NCI-H187 (cell line): Measurements from ENCODE around the gene LRRC58.
"Not testable (repeated sequence)": the region's sequence is repeated elsewhere in the genome, so short reads cannot be mapped to it uniquely, and the experiment has no call there.

ENCODE experiments used
- DNase-seq, 2 experiments: peaks; one replicate each; lab custom pipeline; 2025; lab: John Stamatoyannopoulos, UW

Gene LRRC58

DNA sequence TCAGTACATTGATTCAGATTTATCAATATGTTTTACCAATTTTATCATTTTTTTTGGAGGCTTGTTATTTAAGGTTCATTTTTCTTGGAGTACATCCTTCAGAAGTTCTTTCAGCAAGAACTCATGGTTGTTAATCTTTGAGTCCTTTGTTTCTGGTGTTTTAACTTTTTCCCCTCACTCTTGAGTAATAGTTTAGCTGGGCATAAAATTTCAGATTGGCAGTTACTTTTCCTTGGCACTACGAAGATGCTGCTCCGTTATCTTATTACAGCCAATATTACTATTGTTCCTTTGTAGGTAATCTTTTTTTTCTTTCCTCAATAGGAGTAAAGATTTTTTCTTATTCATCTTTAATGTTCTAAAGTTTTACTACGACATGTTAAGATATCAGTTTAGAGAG lies 9.8 kb downstream of the LRRC58 start:
- no peak for DNase-seq

DNA sequence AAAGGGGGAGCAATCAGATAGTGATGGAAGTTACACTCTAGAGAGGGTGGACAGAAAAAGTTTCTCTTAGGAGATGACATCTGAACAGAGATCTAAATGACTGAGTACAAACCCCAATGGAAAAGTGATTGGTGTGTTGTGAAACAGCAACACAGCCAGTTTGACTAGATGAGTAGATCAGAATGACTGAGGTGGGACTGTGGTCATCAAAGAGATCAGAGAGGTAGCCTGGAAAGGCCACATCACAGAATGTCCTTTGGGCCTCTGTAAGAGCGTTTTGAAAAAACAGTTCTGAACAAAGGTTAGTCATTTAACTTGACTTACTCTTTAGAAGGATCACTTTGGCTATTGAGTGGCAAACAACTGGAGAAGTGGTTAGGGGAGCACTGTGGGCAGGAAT lies 10.6 kb downstream of the LRRC58 start:
- no peak for DNase-seq

DNA sequence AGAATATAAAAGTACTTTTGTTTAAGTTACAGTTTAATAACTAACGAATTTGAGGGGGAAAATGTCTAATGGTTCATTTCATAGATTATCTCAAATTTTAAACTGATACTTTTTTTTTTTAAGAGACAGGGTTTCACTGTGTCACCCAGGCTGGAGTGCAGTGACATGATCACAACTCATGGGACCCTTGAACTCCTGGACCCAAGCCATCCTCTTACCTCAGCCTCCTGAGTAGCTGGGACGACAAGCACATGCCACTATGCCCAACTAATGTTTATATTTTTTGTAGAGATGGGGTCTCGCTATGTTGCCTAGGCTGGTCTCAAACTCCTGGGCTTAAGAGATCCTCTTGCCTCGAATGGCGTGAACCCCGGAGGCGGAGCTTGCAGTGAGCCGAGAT lies 16.5 kb downstream of the LRRC58 start:
- DNase-seq, result no peak

DNA sequence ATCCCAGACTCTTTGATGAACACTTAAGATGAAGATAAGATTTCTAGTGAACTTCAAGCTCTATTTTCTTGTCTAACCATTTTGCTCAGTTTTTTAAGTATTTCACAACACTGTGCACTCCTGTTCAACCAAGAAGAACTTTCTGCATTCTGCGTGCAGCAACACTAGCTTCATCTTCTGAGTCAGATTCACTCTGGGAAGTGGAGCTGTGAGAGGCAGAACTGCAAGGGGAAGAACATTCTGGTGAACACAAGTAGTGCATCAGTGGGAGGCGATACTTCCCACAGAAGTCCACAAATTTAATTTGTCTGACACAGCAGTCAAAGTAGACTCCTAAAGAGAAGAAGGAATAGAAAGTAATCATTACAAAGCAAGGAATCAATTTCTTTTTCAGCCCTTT lies 18.1 kb downstream of the LRRC58 start:
- no peak for DNase-seq

DNA sequence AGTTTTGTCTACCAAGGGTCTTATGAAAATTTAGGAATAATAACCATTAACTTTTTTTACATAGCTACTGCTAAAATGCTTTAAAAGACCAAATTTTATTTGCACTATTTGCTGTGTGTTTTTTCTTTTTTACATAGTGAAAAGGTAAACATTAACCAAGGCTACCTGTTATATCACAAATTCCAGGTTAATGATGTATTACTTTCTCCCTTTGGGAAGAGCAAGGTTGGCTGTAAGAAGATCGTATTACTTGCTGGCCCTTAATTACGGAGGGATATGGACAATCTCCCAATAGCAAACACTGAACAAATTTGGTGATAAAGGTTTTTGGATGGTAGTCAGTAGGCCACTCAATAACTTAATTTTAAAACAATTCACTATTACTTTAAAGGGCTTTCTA lies 22.4 kb downstream of the LRRC58 start:
- no peak for DNase-seq

DNA sequence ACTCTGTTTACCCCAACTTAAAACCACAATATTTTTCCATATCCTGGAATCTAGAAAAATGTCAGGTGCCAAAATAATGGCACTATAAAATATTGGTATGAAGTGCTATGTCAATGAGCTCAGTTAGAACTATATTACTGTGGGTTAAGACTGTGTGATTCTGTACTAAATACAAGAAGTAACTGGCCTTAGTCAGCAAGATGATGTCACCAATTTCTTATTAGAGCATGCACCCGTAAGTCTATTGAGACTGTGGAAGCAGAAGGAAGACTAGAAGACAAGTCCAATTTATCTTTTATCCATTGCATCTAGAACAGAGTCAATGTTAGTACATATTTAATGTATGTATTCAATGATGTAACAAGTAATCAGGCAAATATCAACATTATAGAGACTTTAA lies 25.0 kb downstream of the LRRC58 start:
- no peak for DNase-seq

DNA sequence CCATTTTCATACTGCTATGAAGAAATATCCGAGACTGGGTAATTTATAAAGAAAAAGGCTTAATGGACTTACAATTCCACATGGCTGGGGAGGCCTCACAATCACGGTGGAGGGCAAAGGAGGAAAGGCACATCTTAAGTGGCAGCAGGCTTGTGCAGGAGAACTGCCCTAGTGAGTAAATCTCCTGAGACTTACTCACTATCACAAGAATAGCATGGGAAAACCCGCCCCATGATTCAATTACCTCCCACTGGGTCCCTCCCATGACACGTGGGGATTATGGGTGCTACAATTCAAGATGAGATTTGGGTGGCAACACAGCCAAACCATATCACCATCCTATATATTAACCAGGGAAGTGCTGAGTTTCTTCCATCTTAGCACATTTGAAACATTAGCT lies 25.4 kb downstream of the LRRC58 start:
- DNase-seq, result not testable (repeated sequence)

DNA sequence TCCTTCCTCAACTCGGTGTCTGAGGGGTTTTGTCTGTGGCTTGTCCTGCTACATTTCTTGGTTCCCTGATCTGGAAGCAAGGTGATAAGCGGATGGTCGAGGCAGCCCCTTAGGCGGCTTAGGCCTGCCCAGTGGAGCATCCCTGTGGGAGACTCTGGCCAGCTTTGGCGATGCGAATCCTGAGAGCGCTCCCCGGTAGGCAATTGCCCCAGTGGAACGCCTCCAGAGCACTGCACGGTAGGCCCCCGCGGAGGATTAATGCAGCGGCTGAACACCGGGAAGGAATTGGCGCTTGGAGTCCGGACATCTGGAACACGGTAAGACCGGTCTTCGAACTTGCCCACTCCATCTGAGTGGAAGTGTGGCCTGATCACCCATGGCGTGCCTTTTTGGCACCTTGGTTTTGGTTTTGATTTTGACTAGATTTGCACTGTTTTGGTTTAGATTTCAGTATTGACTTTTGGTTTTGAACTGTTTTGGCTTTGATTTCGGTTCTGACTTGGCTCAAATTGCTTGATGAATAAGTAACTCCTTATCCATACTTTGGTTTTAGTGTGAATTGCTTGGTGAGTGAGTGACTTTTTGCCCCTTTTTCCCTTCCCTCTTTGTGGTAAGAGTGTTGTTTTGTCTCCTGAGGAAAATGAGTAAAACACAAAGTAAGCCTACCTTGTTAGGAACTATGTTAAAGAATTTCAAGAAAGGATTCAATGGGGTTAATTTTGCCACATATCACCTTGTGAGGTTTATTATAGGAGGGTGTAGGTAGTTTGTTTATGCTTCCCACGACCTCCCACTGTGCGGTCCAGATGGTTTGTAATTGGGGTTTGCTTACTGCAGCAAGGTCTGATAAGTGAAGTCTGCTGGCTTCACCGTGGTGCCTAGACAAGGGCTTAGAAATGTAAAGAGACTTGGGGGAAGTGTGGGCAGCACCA lies 37.0 kb downstream of the LRRC58 start:
- DNase-seq, result no peak

DNA sequence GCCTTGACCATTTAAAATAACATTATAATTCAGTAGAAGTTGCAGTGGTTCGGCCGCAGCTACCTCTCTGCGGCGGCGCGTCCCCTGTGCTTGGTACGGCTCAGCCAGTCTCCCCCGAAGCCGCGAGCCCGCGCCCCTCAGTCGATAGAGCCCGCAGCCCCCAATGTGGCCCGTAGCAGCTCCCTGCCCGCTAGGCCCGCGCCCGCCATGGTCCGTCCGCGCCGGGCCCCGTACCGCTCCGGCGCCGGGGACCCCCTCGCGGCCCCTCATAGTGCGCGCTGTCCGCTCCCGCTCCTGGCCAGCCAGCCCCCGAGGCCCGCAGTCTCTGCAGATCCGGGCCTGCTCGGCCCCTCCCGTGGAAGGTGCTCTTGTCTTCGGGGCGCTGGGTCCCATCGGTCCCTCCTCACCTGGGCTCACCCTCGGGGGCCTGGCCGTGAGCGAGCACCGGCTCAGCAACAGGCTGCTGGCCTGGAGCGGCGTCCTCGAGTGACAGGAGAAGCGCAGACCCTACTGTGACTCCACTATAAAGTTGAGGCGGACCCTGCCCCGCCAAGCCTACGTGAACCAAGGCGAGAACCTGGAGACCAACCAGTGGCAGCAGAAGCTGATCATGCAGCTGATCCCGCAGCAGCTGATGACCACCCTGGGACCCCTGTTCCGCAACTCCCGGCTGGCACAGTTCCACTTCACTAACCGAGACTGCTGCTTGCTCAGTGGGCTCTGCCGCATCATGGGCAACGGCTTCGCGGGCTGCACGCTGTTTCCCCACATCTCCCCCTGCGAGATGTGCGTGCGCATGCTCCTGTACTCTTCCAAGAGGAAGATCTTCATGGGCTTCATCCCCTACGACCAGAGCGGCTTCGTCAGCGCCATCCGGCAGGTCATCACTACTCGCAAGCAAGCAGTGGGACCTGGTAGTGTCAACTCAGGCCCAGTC lies 42.4 kb downstream of the LRRC58 start:
- DNase-seq, result no peak

DNA sequence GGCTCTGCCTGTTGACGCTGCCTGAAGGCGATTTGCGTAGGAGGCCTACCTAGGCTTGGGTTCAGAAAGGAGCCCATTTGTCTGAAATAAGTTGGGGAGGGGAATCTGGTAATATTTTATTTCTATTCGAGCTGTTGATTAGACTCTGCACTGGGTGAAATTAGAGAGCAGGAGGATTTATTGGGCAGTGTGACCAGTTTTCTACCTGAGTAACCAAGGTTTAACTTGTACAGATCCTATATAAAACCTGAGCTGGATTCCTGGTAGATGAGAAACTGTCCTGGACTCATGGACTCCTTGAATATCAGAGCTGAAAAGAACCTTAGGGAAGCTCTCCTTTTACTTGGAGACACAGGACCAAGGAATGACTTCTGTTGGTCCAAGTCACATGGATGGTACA lies 44.5 kb downstream of the LRRC58 start:
- DNase-seq, result no peak

DNA sequence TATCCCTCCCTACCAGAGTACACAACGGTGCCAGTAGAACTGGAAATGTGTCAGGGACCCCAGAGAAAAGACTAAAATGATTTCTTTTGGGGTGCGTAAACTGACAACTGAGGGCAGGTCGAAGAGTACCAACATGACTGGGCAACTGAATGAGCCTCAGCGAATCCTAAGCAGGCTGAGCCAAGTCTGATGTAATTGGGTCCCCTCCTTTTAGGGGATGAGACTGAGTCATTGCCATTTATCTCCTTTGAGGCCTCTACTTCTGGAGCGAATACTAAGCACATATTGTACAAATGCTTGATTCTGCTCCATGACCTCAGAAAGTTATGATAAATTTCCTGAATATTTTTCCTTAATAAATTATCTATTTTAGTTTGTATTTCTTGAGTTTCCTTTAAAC lies 46.8 kb downstream of the LRRC58 start:
- no peak for DNase-seq

DNA sequence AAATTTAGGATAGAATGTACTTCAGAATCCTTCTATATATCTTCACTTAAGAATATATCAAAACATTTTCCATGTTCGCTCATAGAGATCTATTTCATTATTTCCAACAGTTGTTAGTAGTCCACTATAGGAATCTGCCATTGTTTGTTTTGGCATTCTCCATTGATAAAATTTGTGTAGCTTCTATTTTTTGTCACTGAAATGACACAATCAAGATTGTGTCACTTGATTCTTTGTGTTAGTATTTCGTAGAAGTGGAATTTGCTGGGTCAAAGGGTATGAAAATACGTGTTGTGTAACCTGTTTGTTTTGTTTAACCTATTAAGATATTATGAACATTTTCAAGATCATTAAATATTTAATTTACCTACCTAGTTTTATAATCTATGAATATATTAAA lies 48.2 kb downstream of the LRRC58 start:
- no peak for DNase-seq

DNA sequence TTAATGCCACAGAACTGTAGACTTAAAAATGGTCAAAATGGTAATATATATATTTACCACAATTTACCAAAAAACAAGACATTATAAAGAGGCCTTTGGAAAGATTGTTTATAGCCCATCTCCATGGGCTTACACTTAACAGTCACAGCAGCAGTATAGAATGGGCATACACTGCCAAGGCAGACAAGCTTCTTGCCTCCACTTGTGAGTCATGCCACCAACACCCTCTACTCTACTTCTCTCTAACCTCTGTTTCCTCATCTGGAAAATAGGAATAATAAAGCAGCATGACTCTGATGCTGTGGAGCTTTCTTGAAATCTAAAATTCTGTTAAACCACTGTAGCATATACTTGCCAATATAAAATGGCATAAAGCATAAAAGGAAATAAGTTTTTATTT lies 49.8 kb downstream of the LRRC58 start:
- no peak for DNase-seq

DNA sequence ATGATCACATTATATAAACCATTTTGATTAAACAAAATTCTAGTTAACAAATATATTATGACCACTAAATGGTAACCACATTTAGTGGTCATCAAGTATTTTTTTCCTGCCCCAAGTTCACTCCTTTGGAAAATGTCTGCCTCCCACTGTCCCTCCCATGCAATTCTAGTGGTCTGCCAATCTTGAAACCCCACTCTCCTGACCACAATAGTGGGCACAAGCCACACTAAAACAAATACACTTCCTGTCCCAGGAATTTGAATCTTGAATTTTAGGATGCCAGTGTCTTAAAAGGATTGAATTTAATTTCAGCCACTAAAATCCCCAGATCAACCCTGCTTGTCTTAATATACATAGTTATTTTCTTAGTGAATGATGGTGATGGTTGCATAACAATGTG lies 50.2 kb downstream of the LRRC58 start:
- no peak for DNase-seq

DNA sequence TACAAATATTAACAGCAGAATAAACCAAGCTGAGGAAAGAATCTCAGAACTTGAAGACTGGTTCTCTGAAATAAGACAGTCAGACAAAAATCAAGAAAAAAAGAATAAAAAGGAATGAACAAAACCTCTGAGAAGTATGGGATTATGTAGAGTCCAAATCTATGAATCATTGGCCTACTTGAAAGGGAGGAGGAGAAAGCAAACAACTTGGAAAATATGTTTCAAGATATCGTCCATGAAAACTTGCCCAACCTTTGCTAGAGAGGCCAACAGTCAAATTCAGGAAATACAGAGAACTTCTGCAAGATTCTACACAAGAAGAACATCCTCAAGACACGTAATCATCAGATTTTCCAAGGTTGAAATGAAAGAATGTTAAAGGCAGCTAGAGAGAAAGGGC lies 57.6 kb downstream of the LRRC58 start:
- not testable (repeated sequence) for DNase-seq

DNA sequence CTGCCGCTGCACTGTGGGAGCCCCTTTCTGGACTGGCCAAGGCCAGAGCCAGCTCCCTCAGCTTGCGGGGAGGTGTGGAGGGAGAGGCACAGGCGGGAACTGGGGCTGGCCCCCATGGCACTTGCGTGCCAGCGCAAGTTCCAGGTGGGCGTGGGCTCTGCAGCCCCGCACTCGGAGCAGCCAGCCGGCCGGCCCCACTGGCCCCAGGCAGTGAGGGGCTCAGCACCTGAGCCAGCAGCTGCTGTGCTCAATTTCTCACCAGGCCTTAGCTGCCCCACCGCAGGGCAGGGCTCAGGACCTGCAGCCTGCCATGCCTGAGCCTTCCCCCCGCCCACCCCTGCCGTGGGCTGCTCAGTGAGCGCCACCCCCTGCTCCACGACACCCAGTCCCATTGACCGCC lies 59.5 kb downstream of the LRRC58 start:
- no peak for DNase-seq

DNA sequence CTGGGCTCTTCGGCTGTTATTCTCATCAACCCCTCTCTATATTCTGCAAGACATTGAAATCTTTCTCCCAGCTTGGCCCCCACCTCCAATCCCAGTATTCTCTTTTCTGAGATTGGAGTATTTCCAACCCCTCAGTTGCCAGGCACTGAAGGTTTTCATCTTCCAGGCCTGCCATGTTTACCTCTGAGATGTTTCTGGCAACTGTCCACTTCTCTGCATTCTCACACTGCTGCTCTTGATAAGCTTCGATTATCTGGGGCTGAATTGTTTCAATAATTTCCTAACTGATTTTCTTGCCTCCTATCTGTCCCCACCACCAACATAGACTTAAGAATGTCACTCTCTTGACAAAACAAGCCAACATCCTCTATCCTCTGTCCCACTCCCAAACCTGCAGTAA lies 62.7 kb downstream of the LRRC58 start:
- DNase-seq, result no peak

DNA sequence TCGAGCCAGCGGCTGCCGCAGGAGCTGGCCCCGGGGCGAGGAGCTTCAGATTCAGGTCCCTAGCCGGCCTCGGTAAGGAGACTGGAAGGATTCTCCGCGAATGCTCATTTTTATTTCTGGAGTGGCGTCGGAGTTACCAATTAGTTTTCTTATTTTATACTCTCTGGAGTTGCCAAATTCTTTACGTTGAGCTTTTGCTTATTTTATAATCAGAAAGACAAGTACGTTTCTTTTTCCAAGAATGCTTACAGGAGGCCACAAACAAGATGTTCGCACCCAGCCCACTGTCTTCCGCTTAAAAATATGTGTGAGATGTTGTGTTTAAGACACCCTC lies 63.7 kb downstream of the LRRC58 start:
- no peak for DNase-seq

DNA sequence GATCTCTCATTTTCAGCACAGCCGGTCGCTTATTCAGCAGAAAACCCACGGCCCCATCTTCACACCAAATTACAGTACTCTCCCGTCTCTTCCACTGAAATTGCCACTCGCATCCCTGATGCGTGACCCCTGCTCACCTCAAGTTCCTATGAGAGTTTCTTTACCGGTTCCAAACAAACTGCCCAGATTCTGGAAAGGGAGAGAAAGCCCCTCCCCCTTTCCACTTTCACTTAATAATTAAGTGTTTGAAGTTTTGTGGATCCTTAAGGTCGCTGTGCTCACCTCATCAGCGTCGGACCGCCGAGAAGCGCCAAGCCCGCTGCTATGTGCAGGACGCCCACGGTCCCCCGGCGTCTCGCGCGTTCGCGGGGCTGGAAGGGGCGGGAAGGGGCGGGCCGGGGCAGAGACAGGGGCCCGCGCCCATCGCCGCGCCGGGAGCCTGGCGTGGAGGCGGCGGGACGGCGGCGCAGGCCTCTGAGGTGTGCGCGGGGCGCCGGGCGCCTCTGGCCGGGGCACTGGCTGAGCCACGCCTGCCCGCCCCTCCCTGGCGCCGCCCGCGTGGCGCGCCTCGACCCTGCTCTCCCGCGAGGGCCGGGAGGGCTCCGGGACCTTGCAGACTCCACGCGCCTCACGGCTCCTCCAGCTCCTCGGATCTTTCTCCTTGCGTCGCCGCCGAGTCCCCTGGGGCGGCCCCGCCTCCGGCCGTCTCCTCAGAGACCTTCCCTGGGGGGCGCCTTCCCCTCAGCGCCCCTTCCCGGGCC lies 64.2 kb downstream of the LRRC58 start, which contains the start of gene GPR156:
Gene GPR156 (minus strand): TSS at position 476 of the 761 bp plus-strand sequence. CDS start 41,124 bp downstream, outside the sequence.
- no peak for DNase-seq

DNA sequence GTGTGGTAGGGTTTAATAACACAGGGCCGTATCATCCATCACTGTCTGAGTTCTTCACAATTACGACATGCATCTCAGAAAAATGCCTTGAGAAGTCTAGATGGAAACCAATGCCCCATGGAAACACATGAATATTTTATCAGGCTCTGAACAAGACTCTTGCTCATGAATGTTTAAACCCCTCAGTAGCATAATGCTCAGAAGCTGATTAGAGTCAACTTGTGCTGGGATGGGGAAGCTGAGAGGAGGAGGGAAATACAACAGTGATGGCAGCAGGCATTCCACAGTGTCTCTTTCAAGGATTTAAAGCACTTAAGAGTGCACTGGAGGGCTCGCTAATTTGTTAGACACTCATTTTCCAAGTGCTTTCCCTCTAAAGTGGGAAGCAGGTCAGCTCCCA lies 67.9 kb downstream of the LRRC58 start:
- peak in 1 of 2 experiments; percentile 5 for DNase-seq

DNA sequence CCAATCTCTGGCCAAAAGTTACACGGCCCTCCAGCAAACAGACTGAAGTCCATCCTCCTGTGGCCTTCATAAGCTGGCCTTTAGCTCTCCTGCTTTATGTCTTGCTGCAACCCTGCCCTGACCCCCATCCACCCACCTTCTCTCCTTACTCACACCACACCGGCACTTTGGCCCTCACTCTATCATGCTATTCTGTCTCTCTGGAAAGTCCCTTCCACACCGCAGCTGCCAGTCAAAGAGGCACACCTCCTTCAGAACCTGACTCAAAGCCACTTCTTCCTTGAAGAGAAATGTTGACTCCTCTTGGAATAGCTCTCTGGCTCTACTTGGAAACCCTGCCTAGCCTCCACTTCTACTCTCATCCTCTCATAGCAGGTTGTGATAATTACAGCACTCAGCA lies 68.6 kb downstream of the LRRC58 start:
- no peak for DNase-seq

DNA sequence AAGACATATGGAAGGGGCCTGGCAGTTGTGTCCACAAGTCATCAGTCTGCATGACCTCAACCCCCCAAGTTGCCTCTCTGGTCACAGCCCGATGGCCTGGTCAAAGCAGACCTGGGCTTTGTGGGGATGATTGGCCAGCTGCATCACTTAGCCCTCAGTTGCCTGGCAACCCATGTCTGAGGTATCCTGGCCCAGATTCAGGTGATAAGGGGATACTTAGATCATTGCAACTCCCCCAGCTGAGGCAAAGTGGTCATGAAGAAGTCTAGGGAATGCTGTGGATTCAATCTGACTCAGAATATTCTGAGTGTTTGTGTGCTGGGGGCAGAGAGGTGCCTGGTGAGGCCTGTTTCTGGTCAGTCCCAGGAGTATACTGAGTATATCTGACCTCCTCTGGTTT lies 69.1 kb downstream of the LRRC58 start:
- DNase-seq, result no peak
